CD1c-positive myeloid dendritic cell (primary cell): Measurements from ENCODE around the gene ARHGEF4.
A peak's percentile ranks its signal among the peaks of the same experiment; 100 is the strongest.

ENCODE experiments used
- DNase-seq: peaks from one replicate; pipeline ENCODE4 v3.0.0-alpha.2; 2016; ENCODE audit errors: extremely low spot score

The ARHGEF4 gene

DNA sequence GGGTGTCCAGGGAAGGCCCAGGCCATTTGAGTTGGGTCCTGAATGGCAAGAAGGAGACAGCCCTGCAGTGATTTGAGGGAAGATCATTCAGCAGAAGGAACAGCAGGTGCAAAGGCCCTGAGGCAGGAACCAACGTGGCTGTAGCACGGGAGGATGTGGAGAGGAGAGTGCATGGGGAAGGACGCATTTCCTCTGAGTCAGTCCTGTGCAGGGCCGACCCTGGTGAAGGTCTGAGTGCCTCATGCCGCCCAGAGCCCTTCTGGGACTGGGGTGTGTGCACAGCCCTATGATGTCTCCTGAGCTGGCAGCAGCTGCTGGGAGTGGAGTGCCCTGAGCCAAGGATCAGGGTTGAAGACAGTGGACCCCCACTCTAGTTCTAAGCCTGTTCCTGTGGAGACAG, 17.9 kb upstream of the ARHGEF4 start:
- DNase-seq, result no peak

DNA sequence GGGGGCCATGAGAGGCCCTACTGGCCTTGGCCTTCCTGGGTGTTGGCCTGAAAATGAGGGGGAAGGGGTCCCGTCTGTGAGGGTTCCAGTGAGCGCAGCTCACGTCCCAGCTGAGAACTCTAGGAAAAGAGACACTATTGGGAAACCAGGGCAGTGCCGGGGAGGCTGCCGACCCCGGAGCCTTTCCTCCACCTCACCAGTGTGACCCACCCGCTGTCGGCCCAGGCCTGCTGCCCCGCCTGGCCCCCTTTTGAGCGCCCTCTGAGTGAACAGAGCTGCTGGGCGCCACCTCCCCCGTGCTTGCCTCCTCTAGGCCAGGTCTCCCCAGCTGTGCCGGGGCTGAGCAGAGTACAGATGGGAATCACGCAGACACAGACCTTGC, 17.5 kb upstream of the ARHGEF4 start:
- DNase-seq, result no peak

DNA sequence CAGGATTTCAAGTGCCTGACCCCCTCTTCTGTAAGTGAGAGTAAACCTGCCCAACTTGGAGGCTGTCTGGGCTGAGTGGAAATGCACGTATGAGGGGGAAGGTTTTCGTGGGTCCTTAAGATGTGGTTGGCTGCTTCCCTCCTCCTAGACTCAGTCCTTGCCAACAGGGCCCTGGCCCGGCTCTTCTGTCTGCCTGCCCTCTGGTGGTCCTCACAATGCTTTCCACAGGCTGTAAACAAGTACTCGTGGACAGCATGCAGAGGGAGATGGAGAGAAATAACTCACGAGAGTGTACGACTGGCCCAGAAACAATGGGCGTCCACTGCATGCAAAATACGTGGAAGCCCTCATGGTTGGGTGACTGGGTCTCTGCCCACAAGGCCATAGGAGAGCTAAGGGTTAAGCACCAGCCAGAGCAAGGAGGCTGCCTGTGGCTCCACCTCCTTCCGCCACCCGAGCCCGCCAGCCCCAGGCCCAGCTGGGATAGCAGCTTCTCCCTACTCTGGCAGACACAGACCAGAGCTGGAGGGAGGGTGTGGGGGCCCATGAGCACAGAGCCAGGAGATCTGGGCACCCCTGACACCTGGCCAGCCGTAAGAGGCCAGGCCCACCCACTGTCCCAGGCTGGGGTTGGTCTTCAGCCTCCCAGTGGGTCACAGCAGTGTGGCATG, 17.0 kb upstream of the ARHGEF4 start:
- no peak for DNase-seq

DNA sequence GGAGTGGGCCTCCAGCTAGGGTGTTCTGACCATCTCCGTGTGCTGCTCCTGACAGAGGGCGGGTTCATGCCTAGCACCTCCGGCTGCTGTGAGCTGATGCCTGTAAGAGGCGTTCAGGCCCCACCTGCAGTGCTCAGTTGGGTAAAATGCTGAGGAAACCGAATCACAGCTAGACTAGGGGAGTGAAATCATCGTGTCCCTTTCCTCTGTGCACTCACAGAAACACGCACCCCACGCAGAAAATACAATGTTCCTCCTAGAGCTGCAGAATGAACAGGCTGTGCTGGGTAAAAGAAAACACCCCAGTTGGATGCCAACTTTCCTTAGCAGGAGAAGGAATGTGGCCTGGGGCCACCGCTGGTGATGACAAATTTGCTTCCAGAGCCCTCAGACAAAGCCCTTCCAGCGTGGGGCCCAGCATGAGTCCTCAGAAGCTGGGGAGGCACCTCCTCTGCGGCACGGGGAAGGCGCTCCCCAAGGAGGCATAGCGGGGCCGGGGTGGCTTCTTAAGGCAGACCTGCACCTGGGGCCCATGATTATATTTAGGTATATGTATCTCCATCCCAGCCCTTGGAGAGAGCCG, 16.3 kb upstream of the ARHGEF4 start:
- DNase-seq, result no peak

DNA sequence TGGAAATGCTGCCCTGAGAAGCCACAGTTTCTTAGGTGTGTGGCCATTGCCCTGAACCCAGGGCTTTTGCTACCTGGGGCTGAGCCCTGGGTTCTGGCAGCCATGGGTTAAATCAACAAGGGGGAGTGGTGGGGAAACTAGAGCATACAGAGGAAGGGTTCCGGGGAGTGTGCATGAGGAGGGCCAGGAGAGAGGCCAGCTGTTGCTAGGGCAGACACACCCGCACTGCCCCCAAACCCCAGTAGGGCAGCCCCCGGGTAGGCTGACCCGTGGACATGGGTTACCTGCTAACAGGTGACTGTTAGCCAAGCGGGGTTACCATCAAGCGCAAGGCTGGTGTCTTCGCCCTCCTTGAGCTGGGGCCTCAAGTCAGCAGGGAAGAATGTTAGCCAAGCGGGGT, 14.8 kb upstream of the ARHGEF4 start:
- DNase-seq, result no peak

DNA sequence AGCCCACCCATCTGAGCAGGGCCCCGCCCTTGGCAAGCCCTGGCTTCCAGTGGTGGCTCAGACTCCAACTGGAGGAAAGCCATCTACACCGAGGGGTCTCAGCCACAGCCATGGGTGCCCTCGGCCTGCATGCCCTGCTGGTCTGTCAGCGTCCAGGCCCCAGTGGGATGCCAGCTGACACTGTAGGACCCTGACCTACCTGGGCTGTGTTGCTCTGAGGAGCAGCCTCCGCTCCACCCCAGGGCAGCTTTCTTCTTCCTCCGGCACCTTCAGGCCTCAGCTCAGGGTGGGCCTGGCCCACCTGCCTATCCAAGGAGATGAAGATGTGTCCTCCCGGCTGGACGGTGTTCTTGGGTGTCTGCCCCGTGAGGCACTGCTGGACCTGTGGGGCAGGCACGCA, 13.9 kb upstream of the ARHGEF4 start:
- no peak for DNase-seq

DNA sequence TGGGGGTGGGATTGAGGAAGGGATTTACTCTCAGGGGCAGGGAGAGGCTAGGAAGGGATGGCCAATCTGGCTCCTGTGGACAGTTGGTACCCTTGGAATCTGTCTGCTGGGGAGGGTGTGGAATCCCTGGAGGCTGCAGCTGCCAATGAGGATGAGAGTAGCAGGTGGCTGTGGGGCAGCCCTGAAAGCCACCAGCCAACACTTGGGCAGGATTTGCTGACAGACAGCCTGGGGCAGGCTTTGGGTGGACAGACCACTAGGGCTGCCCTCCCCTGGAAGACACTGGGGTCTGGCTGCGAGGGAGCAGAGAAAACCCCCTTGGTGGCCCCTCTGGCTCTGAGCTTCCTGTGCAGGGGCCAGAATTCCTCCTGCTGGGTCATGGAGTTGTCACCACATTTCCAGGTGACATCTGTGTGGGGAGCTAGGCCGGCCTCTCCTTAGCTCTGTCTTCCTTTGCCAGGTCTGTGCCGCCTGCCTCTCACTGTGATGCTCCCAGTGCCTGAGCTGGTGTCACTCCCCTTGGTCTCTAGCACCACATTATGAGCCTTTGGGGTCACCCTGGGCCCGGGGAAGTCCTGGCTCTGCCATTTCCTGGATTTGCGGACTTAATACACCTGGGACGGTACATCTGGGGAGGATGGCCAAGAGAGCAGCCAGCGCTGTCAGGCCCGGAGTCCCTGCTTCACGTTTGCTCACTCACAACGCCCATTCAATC, 13.4 kb upstream of the ARHGEF4 start:
- DNase-seq, result no peak

DNA sequence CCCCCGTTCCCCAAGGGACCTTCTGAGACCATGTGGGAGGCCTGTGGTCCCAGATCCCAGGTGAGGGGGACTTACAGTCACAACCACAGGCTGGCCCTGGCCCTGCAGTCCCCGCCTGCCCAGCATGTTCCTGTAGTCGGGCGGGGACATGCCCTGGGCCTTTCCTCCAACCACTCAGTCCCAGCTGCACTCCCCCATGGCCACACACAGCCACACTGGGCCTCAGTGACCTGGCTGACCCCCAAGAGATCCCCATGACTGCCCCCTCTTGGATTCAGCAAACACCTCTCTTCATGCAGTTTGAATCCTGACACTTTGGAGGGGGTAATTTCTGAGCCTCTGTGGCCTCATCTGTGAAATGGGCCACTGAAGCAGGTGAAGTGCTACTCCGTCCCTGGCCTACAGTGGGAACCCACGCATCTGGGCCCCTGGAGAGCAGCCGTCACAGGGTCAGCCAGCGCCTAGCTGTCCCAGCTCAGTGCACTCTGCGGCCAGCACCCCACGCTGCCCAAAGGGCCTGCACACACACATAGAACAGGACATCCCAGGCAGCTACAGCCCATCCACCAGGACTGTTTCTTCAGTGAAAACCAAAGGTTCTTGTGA, 12.7 kb upstream of the ARHGEF4 start:
- no peak for DNase-seq

DNA sequence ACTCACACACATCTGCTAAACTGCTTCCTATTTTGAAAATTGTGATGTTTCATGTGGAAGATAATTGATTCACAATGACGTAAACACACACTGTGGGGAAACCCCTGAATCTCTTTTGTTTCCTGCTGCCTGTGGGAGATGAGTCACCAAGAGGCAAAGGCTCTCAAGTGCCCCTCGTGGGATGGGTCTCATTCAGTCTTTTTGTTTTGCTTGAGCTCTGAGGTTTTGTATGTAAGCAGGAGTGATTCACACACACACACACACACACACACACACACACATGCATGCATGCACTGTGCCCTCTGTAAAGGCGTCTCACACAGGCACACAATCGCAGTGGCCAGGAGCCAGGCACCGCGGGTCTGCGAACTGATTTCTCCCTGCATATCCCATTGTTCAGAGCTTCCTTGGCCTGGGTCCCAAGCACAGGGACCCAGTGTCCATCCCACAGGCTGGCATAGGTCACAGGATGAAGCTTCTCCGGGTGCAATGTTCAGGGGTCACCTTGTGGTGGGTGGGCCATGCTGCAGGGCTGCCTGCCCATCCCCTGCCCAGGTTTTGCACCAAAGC, 12.1 kb upstream of the ARHGEF4 start:
- peak; percentile 67 for DNase-seq

DNA sequence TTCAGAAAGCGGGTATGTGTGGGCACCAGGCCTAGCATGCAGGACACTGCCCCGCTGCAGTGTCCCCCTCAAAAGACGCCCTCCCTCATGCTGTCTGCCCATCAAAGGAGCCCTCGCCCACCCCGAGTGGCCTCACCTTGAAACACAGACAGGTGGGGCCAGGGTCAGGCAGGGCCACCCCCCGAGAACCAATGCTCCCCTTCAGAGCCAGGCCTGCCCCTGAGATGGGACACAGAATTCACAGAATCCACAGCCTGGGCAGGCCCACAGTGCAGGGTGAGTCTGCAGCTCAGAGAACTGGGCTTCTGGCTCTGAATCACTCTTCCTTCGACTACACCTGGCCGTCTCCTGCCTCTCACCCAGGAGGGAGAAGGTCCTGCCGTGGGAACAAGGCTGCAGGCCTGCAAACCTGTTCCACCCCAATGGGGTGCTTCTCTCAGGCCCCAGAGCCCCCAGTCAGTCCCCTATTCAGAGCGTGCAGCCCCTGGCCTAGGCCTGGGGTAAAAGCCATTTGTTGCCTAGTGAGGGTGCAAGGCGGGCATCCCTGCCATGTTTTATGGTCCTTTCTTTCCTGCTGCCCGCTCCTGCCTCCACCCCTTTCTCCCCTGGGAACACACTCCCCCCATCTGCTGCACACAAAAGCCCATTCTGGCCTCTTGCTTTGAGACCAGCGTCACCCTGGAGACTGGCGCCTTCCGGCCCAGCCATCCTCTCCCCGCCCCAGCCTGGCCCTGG, 11.3 kb upstream of the ARHGEF4 start:
- no peak for DNase-seq

DNA sequence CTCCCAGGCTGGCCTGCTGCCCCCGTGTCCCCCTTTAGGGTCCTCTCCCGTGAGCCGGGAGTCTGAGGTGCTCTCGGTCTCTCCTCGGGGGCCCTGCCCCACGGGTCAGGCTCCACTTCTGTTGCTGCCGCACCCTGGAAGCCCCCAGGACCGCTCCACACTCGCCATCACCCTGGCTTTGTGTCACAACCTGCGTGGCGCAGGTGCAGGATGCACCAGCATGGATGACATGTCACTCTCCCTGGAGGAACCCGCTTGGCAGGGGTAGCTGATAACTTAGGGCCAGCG, 10.8 kb upstream of the ARHGEF4 start:
- no peak for DNase-seq

DNA sequence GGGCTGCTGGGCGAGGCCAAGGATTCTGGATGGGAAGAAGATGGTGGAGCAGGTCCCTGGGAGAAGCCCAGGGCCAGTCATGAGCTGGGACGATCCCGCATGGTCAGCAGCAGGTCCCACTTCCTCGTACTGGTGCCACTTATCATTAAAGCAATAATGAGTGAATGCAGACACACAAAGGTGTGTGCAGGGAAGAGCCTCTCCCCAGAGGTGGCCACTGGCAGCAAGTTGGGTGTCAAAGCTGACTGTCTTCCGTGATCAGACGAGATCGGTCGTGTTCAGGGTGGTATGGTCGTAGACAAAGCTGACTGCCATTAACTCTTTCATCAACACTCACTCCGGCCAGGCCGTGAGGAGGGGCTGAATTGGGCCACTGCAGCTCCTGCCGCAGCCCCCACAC, 10.3 kb upstream of the ARHGEF4 start:
- no peak for DNase-seq

DNA sequence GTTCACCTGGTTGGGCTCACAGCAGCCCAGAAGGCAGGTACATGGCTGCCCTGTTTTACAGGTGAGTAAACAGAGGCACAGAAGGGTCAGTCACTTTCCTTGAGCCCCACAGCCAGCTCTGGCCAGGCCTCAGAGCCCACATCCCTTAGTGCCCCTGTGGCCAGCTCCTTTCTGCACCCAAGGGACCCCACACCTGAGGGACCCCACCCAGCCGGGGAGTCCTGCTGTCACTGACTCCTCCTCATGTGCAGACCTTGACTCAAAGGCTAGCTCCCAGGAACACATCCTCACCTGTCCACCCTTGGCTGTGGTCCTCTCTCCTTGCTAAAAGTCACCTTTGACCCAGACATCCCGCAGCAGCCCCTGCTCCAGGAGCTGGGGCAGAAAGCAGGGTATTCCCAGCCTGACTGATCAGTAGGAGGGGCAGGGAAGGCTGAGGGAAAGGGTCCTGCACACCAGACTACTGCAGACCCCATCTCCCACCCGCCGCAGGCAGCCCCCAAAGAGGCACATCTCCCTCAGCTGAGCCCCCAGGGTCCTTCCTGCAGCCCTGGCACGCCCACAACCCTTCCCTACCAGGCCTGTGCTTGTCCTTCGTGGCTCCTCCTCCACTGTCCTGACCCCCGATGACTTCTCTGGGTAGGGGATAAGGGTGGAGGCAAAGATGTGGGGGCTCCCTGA, 9.8 kb upstream of the ARHGEF4 start:
- DNase-seq, result no peak

DNA sequence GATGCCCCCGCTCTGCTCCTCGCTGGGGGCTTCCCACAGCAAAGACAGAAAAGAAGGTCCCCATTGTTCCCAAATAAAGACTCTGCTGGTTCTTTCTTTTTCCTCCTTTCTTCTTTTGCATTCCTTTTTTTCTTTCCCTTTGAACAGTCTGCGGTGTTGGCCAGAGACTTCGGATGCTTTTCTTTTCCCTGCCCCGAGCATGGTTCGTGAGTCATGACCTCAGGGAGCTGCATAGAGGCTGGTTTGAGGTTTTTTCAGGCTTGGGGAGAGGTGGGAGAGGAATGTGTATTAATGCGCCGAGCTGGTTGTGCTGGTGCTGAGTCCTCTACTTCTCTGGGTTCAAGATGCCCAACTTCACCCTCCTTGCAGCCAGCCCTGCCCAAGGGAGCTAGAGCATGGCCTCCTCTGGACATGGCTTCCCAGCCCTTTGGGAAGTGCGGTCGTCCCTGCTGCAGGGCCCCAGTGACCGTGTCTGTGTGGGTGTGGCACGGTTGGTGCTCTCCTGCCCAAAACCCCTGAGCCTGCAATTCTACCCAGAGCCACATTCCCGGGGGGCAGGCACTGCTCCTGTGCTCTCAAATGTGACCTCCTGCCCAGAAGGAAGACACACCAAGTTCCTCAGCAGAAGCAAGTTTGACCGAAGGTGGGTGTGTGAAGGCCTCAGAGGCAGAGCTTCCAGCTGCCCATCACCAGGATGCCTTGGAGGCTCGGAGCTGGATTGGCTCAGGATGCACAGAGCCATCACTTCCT, 9.0 kb upstream of the ARHGEF4 start:
- no peak for DNase-seq

DNA sequence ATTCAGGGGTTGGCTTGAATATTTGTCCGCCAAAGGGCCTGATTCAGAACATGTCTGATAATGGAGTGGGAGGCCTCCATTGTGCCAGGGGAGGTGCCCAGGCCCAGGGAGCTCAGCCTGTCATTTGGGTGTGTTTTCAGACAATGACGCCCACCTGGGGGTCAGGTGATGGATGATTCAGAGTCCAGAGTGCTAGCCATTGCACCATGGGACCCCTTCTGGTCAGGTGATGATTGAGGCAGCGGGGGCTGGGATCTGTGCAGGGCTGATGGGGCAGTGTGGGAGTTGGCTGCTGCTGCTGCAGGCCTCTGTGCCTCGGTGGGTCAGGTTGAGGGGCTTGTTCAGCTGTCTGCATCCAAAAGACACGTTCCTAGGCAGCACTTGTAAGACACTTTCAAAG, 8.3 kb upstream of the ARHGEF4 start:
- no peak for DNase-seq

DNA sequence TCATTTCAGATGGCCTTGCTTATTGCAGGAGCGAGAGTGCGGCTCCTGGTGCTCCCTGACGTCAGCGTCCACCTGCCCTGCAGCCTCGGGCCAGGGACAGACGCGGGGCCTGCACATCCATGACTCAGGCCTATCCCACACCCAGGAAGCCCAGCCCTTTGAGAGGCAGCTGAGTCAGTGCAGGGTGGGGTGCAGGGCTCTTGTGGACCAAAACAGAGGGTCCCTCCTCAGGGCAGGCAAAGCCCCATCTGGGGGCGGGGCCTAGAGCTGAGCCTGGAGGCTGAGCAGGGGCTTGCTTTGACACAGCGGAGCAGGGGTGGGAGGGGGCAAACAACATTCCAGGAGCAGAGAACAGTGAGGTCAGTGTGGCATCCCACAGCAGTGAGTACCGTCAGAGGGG, 7.7 kb upstream of the ARHGEF4 start:
- no peak for DNase-seq

DNA sequence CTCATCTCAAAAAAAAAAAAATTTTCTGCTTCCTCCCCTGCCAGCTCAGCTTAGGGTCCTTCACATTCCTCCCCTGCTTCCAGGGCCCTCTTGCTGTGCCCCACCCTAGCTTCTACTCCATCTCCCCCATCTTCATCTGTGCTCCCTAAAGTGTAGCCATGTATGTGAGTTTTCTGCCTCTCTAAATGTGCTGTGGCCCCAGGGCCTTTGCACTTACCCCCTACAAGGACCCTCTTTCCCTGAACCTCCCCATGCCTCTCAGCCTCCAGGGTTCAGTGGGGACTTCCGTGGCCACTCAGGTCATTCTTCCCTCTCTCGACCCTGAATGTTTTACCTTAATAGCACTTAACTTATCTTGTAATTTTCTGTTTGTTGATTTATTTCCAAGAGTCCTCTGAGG, 6.2 kb upstream of the ARHGEF4 start:
- no peak for DNase-seq

DNA sequence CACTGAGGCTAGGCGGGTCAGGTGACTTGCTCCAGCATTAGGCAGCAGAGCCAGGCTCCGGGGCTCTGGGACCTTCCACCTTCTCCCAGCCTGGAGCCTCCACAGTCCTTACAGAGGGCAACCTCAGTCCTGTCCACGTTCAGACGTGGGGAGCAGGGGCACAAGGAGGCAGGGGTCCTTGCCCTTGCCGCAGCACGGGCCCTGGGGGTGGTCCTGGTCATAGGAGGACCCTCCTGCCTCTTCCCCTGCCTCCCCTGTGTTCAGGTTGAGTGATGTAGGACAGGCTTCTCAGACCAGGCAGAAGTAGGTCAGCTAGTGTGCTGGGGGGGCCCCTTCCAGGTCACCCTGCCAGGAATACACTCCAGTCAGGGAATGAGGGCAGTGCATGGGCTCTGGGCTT, 5.4 kb upstream of the ARHGEF4 start:
- no peak for DNase-seq

DNA sequence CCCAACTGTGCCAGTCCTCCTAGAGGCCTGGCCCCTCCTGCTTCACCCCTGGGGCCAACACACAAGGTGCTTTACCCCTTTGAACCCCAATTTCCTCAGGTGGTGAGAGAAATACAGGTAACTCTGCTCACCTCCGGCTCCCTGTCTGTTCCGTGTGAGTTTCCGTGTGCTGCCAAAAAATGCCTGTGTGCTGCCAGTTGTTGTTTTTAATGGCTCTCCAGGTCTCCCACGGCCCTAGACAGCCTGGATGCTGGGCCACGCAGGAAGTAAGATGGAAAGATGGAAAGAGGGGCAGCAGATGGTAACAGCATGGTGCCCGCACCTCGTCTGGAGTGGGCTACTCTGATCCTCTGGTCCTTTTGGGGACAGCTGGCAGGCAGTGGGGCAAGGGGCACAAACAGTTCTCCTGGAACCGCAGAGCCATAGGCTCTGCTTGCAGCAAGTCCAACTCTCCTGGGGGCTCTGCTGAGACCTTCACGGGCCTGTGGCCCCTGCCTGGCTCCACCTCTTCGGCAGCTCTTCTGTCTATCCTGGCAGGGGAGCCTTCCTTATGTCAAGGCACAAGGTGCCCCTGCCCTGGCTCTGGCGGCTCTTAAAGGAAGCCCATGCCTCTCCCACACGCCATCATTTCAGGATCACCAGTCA, 4.3 kb upstream of the ARHGEF4 start:
- no peak for DNase-seq
